ENCODE results near the gene BAIAP2.

The BAIAP2 gene, protein sequence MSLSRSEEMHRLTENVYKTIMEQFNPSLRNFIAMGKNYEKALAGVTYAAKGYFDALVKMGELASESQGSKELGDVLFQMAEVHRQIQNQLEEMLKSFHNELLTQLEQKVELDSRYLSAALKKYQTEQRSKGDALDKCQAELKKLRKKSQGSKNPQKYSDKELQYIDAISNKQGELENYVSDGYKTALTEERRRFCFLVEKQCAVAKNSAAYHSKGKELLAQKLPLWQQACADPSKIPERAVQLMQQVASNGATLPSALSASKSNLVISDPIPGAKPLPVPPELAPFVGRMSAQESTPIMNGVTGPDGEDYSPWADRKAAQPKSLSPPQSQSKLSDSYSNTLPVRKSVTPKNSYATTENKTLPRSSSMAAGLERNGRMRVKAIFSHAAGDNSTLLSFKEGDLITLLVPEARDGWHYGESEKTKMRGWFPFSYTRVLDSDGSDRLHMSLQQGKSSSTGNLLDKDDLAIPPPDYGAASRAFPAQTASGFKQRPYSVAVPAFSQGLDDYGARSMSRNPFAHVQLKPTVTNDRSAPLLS

DNA sequence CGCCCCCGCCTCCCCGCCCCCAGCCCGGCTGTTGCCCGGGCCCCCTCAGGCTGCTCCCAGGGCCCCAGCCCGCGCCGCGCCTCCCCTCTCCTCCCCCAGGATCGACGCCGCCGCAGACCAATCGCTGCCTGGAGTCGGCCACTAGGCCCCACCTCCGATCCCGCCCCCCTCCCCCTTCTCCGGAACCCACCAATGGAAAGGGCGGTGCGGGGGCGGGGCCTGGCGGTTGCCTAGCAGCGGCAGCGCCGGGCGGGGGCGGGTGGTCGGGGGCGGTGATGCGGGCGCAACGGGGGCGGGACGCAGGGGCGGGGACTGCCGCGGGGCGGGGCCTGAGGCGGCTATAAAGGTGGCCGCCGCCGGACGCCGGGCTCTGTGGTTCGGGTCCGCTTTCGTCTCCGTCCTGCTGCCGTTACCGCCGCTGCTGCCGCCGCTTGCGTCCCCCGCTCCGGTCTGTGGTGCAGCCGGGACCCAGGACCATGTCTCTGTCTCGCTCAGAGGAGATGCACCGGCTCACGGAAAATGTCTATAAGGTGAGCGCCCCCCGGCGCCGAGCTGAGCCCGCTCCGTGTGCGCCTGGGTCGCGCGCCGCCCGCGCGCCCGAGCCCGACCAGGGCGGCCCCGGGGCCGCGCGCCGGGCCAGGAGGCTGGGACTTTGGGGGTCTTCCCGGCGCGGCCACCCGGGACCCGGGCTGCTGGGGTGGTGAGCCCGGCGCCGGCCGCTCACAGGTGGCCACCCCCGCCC, at the start of gene BAIAP2:
Gene BAIAP2, plus strand, starts transcription at position 373 of the 742 bp plus-strand sequence. Its CDS starts 104 bp downstream, at position 477.
- Histone ChIP-seq H3K9ac (ENCODE audit: low read length) (no peak within 1 kb of the TSS), H3K27ac (ENCODE audit: low read depth, low read length) (peak within 1 kb of the TSS; percentile 80), H3K36me3 (ENCODE audit: control insufficient read depth, insufficient read depth, low read length) (no peaks in the 10 kb centered on the region), H3K4me3 (ENCODE audit: low read length) (peak within 1 kb of the TSS; percentile 75), H3K27me3 (ENCODE audit: control insufficient read depth, insufficient read depth, low read length) (no peaks in the 10 kb centered on the region), H3K4me1 (ENCODE audit: control insufficient read depth, insufficient read depth, low read length) (peaks cover 38% of the 10 kb centered on the region)

DNA sequence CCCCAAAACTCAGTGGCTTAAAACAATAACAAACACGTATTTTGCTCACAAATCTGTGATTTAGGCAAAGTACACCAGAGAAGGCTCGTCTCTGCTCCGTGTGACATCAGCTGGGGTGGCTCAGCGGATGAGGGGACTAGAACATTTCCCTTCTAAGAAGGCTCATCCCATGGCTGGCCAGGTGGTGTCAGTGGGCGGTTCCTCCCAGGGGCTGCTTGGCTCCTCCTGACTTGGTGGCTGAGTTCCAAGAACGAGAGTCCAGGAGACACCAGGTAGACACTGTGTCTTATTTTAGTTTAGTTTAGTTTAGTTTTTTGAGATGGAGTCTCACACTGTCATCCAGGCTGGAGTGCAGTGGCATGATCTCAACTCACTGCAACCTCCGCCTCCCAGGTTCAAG, 48.9 kb upstream of the BAIAP2 start:
- no peak overlapping the region for H3K9ac ChIP-seq (ENCODE audit: low read length)
- H3K4me3 ChIP-seq (ENCODE audit: low read length): no peak overlapping the region
- no peaks in the 10 kb centered on the region for H3K27me3 ChIP-seq (ENCODE audit: control insufficient read depth, insufficient read depth, low read length)
- H3K27ac ChIP-seq (ENCODE audit: low read depth, low read length): no peak overlapping the region
- no peaks in the 10 kb centered on the region for H3K36me3 ChIP-seq (ENCODE audit: control insufficient read depth, insufficient read depth, low read length)
- peaks cover 3% of the 10 kb centered on the region for H3K4me1 ChIP-seq (ENCODE audit: control insufficient read depth, insufficient read depth, low read length)

DNA sequence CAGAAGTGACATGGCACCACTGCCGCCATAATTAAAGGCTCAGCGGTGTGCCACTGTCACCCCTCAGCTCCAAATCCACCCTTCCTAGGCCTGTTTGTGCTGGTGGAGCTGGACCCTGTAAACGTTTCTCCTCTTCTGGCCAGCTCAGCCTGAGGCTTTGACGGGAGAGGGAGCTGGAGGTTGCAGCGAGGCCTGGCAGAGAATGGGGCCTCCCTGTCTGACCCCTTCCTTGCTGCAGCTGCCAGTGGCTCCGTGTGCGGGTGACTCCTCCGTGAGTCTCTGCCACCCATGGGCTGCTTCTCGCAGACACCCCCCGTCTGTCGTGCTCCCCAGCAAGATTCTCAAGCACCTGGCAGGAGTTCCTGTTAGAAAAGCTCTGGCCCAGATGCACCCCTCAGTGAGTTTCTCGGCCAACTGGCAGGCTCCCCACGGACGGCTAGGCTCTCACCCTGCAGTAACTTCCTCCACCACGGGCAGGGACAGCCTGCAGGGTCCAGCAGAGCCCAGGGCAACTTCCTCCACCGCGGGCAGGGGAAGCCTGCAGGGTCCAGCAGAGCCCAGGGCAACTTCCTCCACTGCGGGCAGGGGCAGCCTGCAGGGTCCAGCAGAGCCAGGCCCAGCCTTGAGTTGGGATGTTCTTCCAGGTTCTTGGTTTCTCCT, 48.0 kb upstream of the BAIAP2 start:
- H3K27me3 ChIP-seq (ENCODE audit: control insufficient read depth, insufficient read depth, low read length): no peaks in the 10 kb centered on the region
- no peak overlapping the region for H3K27ac ChIP-seq (ENCODE audit: low read depth, low read length)
- H3K4me3 ChIP-seq (ENCODE audit: low read length): no peak overlapping the region
- no peaks in the 10 kb centered on the region for H3K36me3 ChIP-seq (ENCODE audit: control insufficient read depth, insufficient read depth, low read length)
- peaks cover 6% of the 10 kb centered on the region for H3K4me1 ChIP-seq (ENCODE audit: control insufficient read depth, insufficient read depth, low read length)
- H3K9ac ChIP-seq (ENCODE audit: low read length): no peak overlapping the region

DNA sequence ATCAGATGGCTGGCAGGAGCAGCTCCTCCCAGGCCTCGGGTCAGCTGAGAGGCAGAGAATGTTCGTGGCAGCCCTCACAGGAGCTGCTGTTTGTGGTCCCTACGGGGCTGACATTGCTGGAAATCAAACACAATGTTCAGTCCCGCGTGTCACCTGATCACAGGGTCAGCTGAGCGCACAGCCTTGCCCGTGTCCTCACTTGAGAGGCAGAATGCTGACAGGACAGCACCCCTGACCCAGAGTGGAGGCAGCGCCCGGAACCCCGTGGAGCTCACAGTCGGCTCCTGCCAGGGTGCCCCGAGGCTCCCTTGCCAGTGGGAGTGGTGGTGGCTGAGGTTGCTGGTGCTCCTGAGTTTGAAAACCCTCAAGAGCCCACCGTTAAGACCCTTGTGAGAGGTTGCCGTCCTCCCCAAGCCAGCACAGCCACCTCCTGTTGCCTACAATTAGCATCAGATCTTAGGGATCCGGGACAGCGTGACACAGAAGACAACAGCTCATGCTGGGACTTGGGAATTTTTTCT, 47.0 kb upstream of the BAIAP2 start:
- H3K36me3 ChIP-seq (ENCODE audit: control insufficient read depth, insufficient read depth, low read length): no peaks in the 10 kb centered on the region
- no peak overlapping the region for H3K4me3 ChIP-seq (ENCODE audit: low read length)
- H3K4me1 ChIP-seq (ENCODE audit: control insufficient read depth, insufficient read depth, low read length): peaks cover 9% of the 10 kb centered on the region
- H3K27ac ChIP-seq (ENCODE audit: low read depth, low read length): no peak overlapping the region
- H3K9ac ChIP-seq (ENCODE audit: low read length): no peak overlapping the region
- H3K27me3 ChIP-seq (ENCODE audit: control insufficient read depth, insufficient read depth, low read length): no peaks in the 10 kb centered on the region

DNA sequence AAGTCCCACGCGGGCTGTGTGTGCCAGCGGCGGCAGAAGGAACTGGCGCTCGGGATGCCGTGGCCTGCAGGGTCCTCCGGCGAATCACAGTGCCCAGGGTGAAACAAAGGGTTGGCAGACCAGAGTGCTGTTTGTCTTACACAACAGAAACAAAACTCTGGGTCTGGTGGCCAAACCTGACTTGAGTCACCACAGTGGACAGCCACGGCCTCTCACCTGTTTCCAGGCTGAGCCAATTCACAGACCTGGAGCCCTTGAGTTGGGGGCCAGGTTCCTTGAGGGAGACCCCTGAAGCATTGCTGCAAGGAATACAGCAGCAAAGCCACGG, 45.4 kb upstream of the BAIAP2 start:
- H3K27me3 ChIP-seq (ENCODE audit: control insufficient read depth, insufficient read depth, low read length): no peaks in the 10 kb centered on the region
- H3K4me3 ChIP-seq (ENCODE audit: low read length): peak overlapping the region; percentile 38
- H3K9ac ChIP-seq (ENCODE audit: low read length): no peak overlapping the region
- no peaks in the 10 kb centered on the region for H3K36me3 ChIP-seq (ENCODE audit: control insufficient read depth, insufficient read depth, low read length)
- H3K4me1 ChIP-seq (ENCODE audit: control insufficient read depth, insufficient read depth, low read length): peaks cover 6% of the 10 kb centered on the region
- no peak overlapping the region for H3K27ac ChIP-seq (ENCODE audit: low read depth, low read length)

DNA sequence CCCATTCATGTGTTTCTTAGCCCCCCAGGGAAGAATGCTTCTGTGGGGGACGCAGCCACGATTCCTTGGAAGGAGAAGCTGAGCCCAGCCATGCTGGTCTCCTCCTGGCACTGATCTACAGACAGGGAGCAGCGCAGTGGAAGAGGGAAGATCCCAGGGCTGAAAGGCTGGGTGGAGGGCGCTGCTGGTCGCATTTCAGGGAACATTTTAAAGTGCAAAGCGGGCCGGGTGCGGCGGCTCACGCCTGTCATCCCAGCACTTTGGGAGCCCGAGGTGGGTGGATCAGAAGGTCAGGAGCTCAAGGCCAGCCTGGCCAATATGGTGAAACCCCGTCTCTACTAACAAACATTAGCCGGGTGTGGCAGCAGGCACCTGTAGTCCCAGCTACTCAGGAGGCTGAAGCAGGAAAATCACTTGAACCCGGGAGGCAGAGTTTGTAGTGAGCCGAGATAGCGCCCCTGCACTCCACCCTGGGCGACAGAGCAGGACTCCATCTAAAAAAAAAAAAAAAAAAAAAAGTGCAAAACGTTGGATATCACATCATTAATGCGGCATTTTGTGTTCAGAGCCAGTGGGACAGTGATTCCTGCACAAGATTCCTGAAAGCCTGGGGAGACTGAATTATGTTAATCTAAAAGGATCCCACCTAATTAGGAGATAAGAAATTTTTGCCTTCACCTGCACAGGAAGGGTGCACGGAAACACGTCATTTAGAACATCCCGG, 43.9 kb upstream of the BAIAP2 start:
- H3K4me1 ChIP-seq (ENCODE audit: control insufficient read depth, insufficient read depth, low read length): peaks cover 6% of the 10 kb centered on the region
- H3K4me3 ChIP-seq (ENCODE audit: low read length): peak overlapping the region; percentile 90
- H3K9ac ChIP-seq (ENCODE audit: low read length): peak overlapping the region; percentile 45
- no peaks in the 10 kb centered on the region for H3K27me3 ChIP-seq (ENCODE audit: control insufficient read depth, insufficient read depth, low read length)
- H3K27ac ChIP-seq (ENCODE audit: low read depth, low read length): peak overlapping the region; percentile 24
- H3K36me3 ChIP-seq (ENCODE audit: control insufficient read depth, insufficient read depth, low read length): peaks cover 3% of the 10 kb centered on the region

DNA sequence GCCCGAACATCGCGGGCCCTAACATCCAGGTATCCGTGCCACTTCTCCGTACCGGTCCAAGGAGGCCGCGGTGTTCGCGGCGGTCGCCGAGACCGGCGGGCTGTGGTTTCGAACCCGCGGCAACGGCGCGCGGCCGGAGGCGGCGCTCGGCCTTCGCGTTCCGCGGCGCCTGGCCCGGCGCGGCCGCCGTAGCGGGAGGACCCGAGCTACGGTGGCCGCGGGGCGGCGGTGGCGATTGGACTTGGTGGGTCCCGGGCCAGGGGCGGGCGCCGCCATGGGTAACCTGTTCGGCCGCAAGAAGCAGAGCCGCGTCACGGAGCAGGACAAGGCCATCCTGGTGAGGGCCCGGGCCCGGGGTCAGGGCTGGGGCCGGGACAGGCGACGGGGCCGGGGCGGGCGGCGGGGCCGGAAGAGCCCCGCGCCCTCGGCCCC, 43.3 kb upstream of the BAIAP2 start, which contains the start of gene CHMP6:
Gene CHMP6, plus strand, starts transcription at position 197 of the 432 bp plus-strand sequence. Its CDS starts 78 bp downstream, at position 275.
- Histone ChIP-seq H3K27me3 (ENCODE audit: control insufficient read depth, insufficient read depth, low read length) (no peaks in the 10 kb centered on the region), H3K9ac (ENCODE audit: low read length) (peak within 1 kb of the TSS; percentile 68), H3K36me3 (ENCODE audit: control insufficient read depth, insufficient read depth, low read length) (peaks cover 7% of the 10 kb centered on the region), H3K4me1 (ENCODE audit: control insufficient read depth, insufficient read depth, low read length) (peaks cover 6% of the 10 kb centered on the region), H3K4me3 (ENCODE audit: low read length) (peak within 1 kb of the TSS; percentile 90), H3K27ac (ENCODE audit: low read depth, low read length) (peak within 1 kb of the TSS; percentile 24)

DNA sequence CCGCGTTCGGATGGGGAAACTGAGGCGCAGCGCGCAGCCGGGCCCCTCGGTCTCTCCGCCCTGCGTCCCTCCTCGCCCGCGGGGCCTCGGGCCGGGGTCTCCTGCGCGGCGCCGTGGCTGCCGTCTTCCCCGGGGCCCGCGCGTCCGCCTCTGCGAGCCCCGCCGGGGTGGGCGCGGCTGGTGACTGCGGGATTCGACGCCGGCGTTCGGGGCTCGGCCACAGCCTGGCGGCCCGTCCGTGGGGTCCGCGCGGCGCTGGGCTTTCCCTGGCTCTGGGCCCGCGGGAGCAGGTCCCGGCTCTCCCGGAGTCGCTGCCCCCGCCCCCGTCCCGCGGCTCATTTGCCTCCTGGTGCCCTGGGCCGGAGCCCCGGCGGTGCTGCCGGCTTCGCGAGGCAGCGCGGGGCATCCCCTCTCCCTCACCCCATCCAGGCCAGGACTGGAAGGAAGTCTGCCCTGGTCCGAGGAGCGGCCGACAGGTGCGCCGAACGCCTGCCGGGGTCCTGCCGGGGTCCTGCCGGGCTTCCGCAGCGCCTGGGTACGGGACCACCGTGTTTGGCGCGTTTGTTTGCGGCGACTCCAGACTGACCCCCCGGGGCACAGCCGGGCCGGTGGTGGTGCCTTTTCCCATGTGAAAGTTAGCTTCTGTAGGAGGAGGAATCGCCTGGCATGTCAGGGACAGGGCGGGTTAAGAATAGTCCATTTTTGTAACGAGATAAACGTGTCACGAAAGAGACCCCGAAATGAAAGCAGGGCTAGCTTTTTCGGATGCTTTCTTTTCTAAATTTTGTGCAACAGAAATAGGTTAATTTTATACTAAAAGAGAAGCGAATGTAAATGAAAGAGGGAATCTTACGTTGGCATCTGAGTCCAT, 42.6 kb upstream of the BAIAP2 start:
- Histone ChIP-seq H3K36me3 (ENCODE audit: control insufficient read depth, insufficient read depth, low read length) (peaks cover 12% of the 10 kb centered on the region), H3K4me3 (ENCODE audit: low read length) (peak overlapping the region; percentile 90), H3K4me1 (ENCODE audit: control insufficient read depth, insufficient read depth, low read length) (peaks cover 6% of the 10 kb centered on the region), H3K27ac (ENCODE audit: low read depth, low read length) (no peak overlapping the region), H3K27me3 (ENCODE audit: control insufficient read depth, insufficient read depth, low read length) (no peaks in the 10 kb centered on the region), H3K9ac (ENCODE audit: low read length) (peak overlapping the region; percentile 68)

DNA sequence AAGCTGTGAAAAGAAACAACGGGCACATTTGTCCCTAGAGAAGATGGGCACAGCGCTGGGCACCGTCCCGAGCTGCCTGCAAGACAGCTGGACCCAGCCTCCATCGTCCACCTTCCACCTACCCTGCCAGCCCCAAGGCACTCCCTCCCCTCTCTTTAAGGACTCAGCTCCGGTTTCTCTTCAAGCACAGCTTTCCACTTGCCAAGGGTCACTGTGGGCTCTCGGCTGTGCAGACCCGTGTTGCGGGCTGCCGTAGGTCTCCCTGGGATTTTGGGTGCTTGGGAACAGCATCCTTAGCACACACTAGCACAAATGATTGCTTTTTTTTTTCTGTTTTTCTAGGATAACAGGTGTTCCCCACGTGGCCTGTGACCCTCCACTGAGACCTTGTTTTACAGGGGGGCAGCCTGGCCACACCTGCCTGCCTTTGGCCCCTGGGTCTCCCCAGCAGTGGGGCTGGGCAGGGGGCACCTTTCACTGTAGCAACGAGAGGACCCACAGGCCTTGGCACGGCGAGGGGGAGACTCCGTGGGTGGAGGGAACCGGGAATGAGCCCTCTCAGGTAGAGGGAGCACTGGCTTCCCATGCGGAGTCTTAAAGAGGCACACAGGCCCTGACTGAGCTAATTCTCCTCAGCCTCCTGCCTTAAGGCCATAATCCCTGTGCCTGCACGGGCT, 41.9 kb upstream of the BAIAP2 start:
- peaks cover 6% of the 10 kb centered on the region for H3K4me1 ChIP-seq (ENCODE audit: control insufficient read depth, insufficient read depth, low read length)
- H3K9ac ChIP-seq (ENCODE audit: low read length): no peak overlapping the region
- H3K27me3 ChIP-seq (ENCODE audit: control insufficient read depth, insufficient read depth, low read length): no peaks in the 10 kb centered on the region
- H3K4me3 ChIP-seq (ENCODE audit: low read length): peak overlapping the region; percentile 90
- no peak overlapping the region for H3K27ac ChIP-seq (ENCODE audit: low read depth, low read length)
- peaks cover 15% of the 10 kb centered on the region for H3K36me3 ChIP-seq (ENCODE audit: control insufficient read depth, insufficient read depth, low read length)

DNA sequence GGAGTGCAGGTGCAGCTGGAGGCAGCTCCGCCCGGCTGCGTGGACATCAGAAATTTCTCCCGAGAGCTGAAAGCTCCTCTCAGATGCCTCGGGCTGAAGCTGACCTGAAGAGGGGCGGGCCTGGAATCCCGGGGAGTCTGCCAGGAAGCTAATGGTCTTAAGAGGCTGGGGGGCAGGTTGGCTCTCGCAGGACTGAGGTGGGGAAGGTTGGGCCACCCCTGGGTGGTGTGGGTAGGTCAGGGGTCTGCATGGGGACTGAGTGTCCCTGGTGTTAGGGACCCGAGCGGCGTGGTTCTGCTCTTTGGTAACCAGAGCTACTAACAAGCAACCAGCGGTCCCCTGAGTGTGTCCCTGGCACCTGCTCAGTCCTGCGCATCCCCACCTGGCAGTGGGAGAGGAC, 39.8 kb upstream of the BAIAP2 start:
- no peak overlapping the region for H3K27ac ChIP-seq (ENCODE audit: low read depth, low read length)
- no peaks in the 10 kb centered on the region for H3K27me3 ChIP-seq (ENCODE audit: control insufficient read depth, insufficient read depth, low read length)
- no peak overlapping the region for H3K9ac ChIP-seq (ENCODE audit: low read length)
- H3K4me1 ChIP-seq (ENCODE audit: control insufficient read depth, insufficient read depth, low read length): peaks cover 6% of the 10 kb centered on the region
- no peak overlapping the region for H3K4me3 ChIP-seq (ENCODE audit: low read length)
- peaks cover 17% of the 10 kb centered on the region for H3K36me3 ChIP-seq (ENCODE audit: control insufficient read depth, insufficient read depth, low read length)

Data from rectal smooth muscle tissue (tissue), 1 donor.